GM12892 (cell line): ENCODE measurements around the gene FAM20A. TPM values are rescaled to one million over a fixed set of nuclear protein-coding genes. Genes with fewer than 3 reads are reported as not detected.

ENCODE experiments used
- DNase-seq: peaks from one replicate; pipeline ENCODE4 v3.0.0; 2011; ENCODE audit not compliant: insufficient read length
- FAIRE-seq: peaks from 2 replicates; lab custom pipeline; 2011; peaks lifted over from hg19 to GRCh38; lab: Jason Lieb, UNC
- POLR2A ChIP-seq: IDR thresholded peaks from 2 replicates; pipeline ENCODE4 v1.6.1; 2011; ENCODE audit warnings: low read depth, low read length, control low read depth
- POLR2AphosphoS5 ChIP-seq: IDR thresholded peaks from 2 replicates; pipeline ENCODE4 v1.6.1; 2011; ENCODE audit warnings: low read depth, low read length, control low read depth
- TAF1 ChIP-seq: IDR thresholded peaks from 2 replicates; pipeline ENCODE4 v1.6.1; 2011; ENCODE audit warnings: low read depth, mild to moderate bottlenecking, control low read depth, low read length, borderline replicate concordance
- polyA plus RNA-seq: library from polyadenylated mRNA; unstranded; fragments of >200 nt; gene quantifications from one replicate; pipeline ENCODE4 v1.2.1, GENCODE V29; 2012; ENCODE audit warnings: missing spikeins, inconsistent platforms; ENCODE audit not compliant: missing spikeins

Gene FAM20A
- 0.61 TPM for polyA plus RNA-seq

DNA sequence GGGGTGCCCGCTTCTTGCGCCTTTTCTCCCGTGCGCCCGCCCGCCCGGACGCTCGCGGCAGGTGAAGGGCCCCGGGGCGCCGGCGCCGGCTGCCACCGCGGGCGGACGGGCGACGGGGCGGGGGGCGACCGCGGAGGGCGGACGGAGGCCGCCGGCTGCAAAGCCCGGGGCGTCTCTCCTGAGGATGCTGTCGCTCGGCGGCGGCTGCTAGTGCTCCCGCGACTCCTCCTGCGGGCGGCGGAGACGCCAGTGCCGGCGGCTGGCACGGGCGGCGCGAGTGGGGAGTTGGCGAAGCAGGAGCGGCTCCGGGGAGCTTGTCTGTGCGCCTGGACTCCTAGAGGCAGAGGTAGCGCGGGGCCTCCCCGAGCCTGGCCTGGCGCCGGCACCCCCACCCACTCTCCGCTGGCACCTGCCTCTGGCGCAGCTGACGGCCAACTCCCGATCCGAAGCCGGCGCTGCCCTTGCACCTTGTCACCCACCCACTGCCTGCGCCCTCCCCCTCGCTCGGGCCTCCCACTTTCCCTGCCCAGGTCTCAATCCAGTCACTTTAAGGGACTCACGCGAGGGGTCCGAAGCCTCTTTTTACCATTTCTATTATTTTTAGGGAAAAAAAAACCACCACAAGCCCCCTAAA is at the start of gene FAM20A:
Gene FAM20A, minus strand, starts transcription at position 437 of the 634 bp plus-strand sequence. CDS start 701 bp downstream, outside the sequence.
- FAIRE-seq, result no peak
- no peak for DNase-seq
- TF ChIP-seq POLR2AphosphoS5 (no peak), POLR2A (no peak), TAF1 (no peak)

DNA sequence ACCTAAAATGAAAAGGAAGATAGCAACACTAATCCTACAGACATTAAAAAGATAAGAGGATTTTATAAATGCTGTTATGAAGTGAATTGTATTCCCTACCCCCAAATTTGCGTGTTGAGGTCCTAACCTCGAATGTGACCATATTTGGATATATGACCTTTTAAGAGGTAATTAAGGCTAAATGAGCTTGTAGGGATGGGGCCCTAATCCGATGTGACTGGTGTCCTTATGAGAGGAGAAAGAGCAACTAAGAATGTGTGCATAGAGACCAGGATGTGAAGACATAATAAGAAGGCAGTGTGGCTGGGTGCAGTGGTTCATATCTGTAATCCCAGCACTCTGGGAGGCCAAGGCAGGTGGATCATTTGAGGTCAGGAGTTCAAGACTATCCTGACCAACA is 48.2 kb upstream of the FAM20A start:
- DNase-seq (no peak), FAIRE-seq (no peak)
- TF ChIP-seq POLR2AphosphoS5, result no peak
- no peak for TF ChIP-seq TAF1
- TF ChIP-seq POLR2A, result no peak

DNA sequence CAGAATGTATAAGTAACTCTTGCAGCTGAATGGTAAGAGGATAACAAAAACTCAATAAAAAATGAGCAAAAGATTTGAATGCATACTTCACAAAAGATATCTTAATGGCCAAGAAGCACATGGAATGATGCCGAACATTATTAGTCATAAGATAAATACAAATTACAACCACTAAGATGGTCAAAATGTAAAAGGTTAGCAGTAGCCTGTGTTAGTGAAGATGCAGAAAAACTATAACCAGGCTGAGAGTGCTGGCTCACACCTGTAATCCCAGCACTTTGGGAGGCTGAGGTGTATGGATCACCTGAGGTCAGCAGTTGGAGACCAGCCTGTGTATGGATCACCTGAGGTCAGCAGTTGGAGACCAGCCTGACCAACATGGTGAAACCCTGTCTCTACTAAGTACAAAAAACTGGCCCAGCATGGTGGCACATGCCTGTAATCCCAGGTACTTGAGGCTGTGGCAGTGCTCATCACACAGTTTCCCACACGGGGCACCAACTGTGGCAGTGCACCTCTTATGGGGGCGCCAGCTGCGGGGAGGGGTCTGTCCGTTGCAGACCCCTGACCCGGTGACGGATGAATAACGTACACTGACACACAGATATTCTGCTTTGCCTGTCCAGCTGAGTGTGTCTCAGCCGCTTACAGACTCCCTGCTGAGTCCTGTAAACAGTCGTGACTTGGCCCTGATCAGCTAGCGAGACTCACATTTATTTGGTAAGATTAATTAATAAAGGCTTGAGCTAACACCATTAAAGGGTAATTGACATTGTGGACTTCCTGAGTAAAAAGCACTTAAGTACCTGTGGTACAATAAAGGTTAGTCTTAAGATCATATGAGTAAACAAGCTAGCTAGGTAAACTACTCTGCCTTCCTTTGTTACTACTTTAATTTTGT is 45.7 kb upstream of the FAM20A start:
- DNase-seq (no peak), FAIRE-seq (no peak)
- TF ChIP-seq POLR2A (no peak), TAF1 (no peak), POLR2AphosphoS5 (no peak)

DNA sequence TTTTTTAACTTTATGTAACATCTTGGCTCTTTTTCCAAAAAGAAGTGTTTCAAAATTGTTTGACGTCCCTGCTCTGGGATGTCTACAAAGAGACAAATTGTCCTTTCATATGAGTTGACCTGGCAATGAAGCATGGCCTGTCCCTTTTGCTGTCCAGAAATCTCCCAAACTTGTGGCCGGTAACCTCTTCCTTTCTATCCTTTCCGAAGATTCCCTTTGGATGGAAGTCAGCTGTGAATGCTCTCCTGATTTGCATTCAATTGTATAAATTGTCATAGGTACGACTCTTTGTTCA is 40.9 kb upstream of the FAM20A start:
- FAIRE-seq (no peak), DNase-seq (no peak)
- TF ChIP-seq POLR2A (no peak), TAF1 (no peak), POLR2AphosphoS5 (no peak)

DNA sequence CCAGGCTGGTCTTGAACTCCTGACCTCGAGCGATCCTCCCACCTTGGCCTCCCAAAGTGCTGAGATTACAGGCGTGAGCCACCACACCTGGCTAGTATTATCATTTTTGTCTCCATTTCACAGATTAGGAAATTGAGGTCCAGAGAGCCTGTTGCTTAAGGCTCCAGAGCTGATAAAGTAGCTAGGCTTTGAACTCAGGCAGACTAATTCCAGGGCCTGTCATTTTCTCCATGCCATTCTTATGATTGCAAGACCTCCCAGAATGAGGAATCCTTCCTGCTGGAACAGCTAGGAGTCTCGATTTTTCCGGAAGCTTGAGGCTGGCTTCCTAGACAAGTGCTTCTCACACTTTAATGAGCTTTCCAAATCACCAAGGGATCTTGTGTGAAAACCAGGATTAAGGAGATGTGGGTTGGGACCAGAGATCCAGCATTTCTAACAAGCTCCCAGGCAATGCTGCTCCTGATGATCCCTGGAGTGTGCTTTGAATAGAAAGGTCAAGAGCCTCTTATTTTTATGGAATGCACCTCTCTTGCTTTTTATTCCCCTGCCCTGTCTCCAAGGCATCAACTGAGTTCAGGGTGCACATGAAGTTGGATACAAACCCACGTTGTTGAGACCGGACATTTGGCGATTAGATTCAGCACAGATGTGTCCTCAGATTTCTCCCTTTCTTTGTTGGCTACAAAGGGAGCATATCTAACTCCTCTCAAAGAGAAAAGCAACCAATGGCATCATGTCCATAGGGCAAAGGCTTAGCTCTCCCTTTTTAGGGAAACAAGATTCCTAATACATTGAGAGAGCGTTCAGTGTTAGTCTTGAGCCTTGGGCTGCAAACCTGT is 40.3 kb upstream of the FAM20A start:
- no peak for TF ChIP-seq TAF1
- TF ChIP-seq POLR2AphosphoS5, result no peak
- no peak for TF ChIP-seq POLR2A
- FAIRE-seq, result no peak
- no peak for DNase-seq

DNA sequence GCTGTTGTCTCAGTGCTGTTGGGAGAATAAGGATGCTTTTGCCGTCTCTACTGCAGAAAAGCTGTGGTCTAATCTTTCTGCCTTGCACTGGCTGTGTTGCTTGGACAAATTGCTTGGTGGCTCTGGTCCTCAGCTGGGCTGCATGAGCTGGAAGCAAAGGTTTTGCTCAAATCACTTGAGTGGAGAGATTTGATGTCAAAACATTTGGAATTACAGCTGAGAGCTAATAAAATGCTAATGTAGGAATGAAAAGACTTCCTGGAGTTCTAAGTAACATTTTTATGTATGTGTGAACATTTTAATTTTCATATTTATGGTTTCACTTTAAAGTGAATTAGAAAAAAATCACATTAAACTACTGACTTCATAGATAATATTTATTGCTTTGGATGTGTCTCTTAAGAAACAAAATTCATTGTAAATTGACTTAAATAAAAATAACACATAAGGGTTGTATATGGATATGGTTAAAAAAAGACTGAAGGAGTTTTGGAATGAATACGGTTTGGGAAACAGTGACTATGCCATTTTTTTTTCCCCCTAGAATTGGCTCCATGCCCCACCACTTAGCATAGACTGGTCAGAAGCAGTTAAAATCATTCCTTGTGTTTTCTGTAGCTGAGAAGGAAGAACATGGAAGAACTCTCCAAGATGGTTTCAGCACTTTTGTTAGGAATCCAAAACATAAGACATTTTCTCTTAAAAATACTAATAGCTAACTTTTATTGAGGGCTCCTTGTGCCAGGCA is 39.2 kb upstream of the FAM20A start:
- FAIRE-seq (no peak), DNase-seq (no peak)
- TF ChIP-seq POLR2A, result no peak
- no peak for TF ChIP-seq TAF1
- TF ChIP-seq POLR2AphosphoS5, result no peak

DNA sequence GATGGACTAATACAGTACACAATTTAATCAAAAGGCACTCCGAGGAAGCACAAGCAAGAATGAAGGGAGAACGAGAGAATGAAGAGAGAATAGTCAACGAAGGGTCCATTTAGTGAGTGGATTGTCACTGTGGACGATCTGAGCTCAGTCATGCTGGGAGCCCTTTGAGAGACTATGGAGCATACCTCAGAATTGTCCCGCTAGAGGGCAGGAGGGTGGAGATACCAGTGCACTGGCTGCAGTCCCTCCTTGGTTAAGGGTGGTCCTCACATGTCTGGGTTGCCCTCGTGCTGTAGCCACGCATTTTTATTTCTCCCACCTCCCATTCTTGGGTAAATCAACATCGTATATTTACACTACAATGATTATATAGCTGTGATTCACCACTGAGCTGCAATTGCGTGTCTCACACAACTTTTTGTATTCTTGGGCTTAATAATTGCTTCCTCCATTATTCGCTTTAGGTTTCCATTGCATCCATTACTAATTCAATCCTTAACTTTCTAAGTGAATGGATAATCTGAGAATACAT is 33.2 kb upstream of the FAM20A start:
- FAIRE-seq (no peak), DNase-seq (no peak)
- TF ChIP-seq TAF1, result no peak
- no peak for TF ChIP-seq POLR2A
- no peak for TF ChIP-seq POLR2AphosphoS5

DNA sequence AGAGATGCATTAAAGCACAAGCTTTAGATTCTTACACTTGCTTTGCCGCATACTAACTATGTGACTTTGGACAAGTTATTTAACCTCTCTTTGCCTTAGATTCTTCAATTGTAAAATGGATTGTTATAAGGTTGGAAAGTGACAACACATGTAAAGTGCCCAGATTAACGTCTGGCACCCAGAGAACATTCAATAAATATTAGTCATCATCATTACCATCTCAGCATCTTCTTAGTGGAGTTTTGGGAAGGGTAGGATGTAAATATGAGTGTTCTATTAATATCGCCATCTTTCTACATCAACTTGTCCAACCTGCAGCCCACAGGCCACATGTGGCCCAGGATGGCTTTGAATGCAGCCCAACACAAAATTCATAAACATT is 27.4 kb upstream of the FAM20A start:
- no peak for FAIRE-seq

DNA sequence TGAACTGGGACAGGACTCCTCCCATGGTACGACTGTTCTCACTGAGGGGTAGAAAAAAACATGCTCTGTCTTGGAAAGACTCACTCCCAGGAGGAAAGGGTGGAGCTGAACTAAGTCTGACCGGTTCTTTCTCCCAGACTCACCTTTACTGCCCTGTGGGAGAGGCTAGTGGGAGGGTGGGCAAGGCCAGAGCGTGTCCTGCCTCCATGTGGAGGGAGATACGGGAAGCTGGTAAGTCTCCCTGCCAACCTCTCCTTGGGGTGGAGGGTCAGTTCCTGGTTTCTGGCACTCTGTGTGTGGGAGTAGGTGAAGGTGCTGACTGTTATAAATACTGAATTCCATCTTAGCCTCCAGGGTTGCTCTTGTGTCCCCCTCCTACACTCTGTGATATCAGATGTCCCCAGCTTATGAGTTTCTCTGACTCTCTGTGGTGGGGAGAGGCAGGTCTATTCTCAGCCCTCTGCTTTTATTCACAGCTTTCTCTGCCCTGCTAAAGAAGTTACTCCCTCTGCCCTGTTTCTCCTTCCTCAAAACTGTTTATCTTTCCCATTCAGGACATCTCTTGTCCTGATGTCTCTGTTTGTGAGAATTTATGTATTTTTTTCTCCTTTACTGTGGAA is 26.9 kb upstream of the FAM20A start:
- no peak for DNase-seq
- no peak for FAIRE-seq
- TF ChIP-seq POLR2AphosphoS5, result no peak
- no peak for TF ChIP-seq TAF1
- TF ChIP-seq POLR2A, result no peak

More for the DNA sequence above, 27.4 kb upstream of the FAM20A start:
- DNase-seq, result no peak
- TF ChIP-seq POLR2A, result no peak
- no peak for TF ChIP-seq TAF1
- TF ChIP-seq POLR2AphosphoS5, result no peak

DNA sequence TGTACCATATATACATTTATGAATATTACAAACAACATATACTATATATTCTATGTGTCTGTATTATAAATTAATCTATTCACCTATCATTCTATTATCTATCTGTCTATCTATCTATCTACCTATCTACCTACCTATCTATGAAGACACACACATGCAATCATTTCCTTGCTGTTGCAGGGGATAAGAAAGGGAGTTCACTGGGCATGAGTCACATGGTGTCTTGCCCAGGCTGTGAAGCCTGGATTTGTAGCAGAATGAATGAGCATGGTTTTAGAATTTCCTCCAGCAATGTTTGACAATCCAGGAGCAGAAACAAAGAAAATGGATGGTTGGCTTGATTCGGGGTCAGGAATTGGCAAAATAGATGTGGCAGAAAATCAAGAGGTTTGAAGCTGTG is 23.2 kb upstream of the FAM20A start:
- TF ChIP-seq POLR2AphosphoS5 (no peak), TAF1 (no peak), POLR2A (no peak)
- no peak for FAIRE-seq

More for the DNA sequence above, 23.2 kb upstream of the FAM20A start:
- no peak for DNase-seq
